Measurements from ENCODE around the gene RNF40. TPM values are rescaled to one million over a fixed set of nuclear protein-coding genes. Genes with fewer than 3 reads are reported as not detected.
A peak's percentile ranks its signal among the peaks of the same experiment; 100 is the strongest.

Gene RNF40
- total RNA-seq, 1 experiment from 2014 or later: 94.0 TPM

DNA sequence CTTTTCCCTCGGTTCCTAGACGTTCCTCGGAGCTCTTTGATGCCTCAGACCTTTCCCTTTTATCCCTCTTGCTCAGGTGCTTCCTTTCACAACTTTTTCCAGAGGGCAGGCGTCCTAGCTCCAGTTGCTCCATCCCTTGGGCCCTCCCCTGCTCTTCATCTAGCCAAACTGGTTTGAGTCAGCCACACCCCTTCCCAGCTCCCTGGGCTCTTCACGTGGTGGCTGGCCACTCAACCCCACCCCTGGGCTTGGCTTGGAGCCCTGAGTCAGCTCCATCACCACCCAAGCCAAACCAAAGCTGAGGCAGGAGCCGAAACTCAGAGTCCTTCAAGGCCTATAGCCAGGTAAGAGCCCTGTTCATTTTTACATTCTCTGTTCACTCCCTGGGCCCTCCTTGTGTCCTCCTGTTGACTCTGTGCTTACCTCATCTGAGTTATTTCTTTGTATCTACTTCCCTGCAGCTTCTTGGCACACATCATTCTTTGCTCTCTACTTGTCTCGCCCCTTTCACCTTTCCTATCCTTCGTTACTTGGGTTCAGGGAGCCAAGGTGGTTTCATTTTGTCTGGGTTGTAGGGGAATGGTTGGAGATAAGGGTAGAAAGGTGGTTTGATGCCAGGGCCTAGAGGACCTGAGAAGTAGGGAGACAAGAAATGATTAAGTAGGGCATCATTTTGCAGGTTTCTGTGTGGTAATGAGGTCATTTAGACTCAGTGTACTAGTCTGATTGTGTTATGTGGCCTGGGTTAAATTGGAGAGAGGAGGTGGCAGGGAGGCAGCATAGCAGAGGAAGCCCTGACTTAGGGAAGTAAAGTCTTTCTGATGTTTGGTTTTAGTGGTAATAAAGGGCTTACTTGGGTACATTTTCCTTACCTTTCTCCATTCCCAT is 21.5 kb upstream of the RNF40 start:
- TF ChIP-seq, protein P1, sequence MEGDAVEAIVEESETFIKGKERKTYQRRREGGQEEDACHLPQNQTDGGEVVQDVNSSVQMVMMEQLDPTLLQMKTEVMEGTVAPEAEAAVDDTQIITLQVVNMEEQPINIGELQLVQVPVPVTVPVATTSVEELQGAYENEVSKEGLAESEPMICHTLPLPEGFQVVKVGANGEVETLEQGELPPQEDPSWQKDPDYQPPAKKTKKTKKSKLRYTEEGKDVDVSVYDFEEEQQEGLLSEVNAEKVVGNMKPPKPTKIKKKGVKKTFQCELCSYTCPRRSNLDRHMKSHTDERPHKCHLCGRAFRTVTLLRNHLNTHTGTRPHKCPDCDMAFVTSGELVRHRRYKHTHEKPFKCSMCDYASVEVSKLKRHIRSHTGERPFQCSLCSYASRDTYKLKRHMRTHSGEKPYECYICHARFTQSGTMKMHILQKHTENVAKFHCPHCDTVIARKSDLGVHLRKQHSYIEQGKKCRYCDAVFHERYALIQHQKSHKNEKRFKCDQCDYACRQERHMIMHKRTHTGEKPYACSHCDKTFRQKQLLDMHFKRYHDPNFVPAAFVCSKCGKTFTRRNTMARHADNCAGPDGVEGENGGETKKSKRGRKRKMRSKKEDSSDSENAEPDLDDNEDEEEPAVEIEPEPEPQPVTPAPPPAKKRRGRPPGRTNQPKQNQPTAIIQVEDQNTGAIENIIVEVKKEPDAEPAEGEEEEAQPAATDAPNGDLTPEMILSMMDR (IDR thresholded peaks at IDR 0.05; ENCODE audit: insufficient read depth in 1 of 2, low read depth in 1 of 2, low read length in 1 of 2, severe bottlenecking in 1 of 2, unreplicated experiment in 1 of 2): no peak
- H3K36me3 ChIP-seq (ENCODE audit: control insufficient read depth, insufficient read depth, low read length): peaks cover 8% of the 10 kb centered on the region
- no peaks in the 10 kb centered on the region for H3K27me3 ChIP-seq (replicated peaks; ENCODE audit: control insufficient read depth, insufficient read depth, low read length)
- H3K4me1 Mint-ChIP-seq (ENCODE audit: low read depth, unreplicated experiment): peaks cover 37% of the 10 kb centered on the region
- ChIA-PET CTCF (interaction anchor here (0.6 to 1.2 kb wide), 3 partner anchors 18 to 161 kb away, joined by 3 to 5 read pairs (median 3); no protein-coding TSS in a partner anchor), POLR2A (interaction anchor here (0.6 to 0.8 kb wide), 3 partner anchors 8 to 35 kb away, joined by 3 read pairs; partner anchors contain the start of gene PHKG2)
- no peaks in the 10 kb centered on the region for H3K9me3 ChIP-seq
- intact Hi-C loops (cut with micrococcal nuclease; ENCODE audit: unreplicated experiment): loop anchor here (1.0 to 10.0 kb wide), 4 partner anchors 22 to 86 kb away; partner anchors contain the start of genes CFAP119, FBRS, PRR14 and RNF40
- H3K4me3 ChIP-seq (ENCODE audit: low read depth, low read length): peak overlapping the region; percentile 12; the same call in 1 of the 2 replicates
- no peaks in the 10 kb centered on the region for H3K9me3 Mint-ChIP-seq (ENCODE audit: unreplicated experiment)
- H3K36me3 Mint-ChIP-seq (ENCODE audit: insufficient read depth, unreplicated experiment): peaks cover 72% of the 10 kb centered on the region
- TSS peak; percentile 68 for BruUV-seq (replicated peaks)
- H3K4me1 ChIP-seq: peaks cover 27% of the 10 kb centered on the region
- peak overlapping the region; percentile 59 for H3K4me3 Mint-ChIP-seq (ENCODE audit: unreplicated experiment)
- peak; percentile 92 for DNase-seq
- peak overlapping the region; percentile 90 for H3K27ac Mint-ChIP-seq (ENCODE audit: unreplicated experiment)
- H3K27me3 Mint-ChIP-seq (ENCODE audit: insufficient read depth, unreplicated experiment): no peaks in the 10 kb centered on the region

DNA sequence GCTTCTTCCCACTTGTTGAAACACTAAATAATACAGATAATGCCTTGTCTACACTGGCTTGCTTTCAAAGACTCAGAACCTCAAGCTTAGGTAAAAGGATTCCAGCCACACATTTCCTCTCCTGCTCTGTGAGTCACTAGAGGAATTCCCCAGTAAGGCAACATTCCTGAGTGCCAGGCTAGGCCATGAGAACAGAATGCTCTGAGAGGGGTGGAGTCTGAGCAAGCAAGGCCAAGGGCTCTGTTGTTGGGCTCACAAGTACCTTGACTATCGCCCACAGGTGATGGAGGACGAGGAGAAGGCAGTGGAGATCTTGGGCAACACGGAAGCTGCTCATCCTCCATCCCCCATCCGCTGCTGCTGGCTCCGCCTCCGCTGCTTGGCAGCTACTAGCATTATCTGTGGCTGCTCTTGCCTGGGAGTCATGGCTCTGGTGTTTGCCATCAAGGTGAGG is 20.6 kb upstream of the RNF40 start:
- no peaks in the 10 kb centered on the region for H3K9me3 ChIP-seq
- H3K4me3 Mint-ChIP-seq (ENCODE audit: unreplicated experiment): peak overlapping the region; percentile 59
- no peaks in the 10 kb centered on the region for H3K27me3 Mint-ChIP-seq (ENCODE audit: insufficient read depth, unreplicated experiment)
- no peak overlapping the region for H3K4me3 ChIP-seq (ENCODE audit: low read depth, low read length)
- H3K27ac Mint-ChIP-seq (ENCODE audit: unreplicated experiment): peak overlapping the region; percentile 90
- no peaks in the 10 kb centered on the region for H3K9me3 Mint-ChIP-seq (ENCODE audit: unreplicated experiment)
- H3K4me1 ChIP-seq: peaks cover 27% of the 10 kb centered on the region
- peak; percentile 56 to 63 for DNase-seq
- no peaks in the 10 kb centered on the region for H3K27me3 ChIP-seq (replicated peaks; ENCODE audit: control insufficient read depth, insufficient read depth, low read length)
- CTCF ChIA-PET: no interaction called here
- H3K4me1 Mint-ChIP-seq (ENCODE audit: low read depth, unreplicated experiment): peaks cover 38% of the 10 kb centered on the region
- peaks cover 4% of the 10 kb centered on the region for H3K36me3 ChIP-seq (ENCODE audit: control insufficient read depth, insufficient read depth, low read length)
- POLR2A ChIA-PET: interaction anchor here (0.6 kb wide), 1 partner anchor 22 kb away, joined by 3 read pairs; no protein-coding TSS in a partner anchor
- TF ChIP-seq, protein P1 (IDR thresholded peaks at IDR 0.05; ENCODE audit: insufficient read depth in 1 of 2, low read depth in 1 of 2, low read length in 1 of 2, severe bottlenecking in 1 of 2, unreplicated experiment in 1 of 2): no peak
- intact Hi-C loops (cut with micrococcal nuclease; ENCODE audit: unreplicated experiment): loop anchor here (2.0 to 10.0 kb wide), 3 partner anchors 43 to 87 kb away; partner anchors contain the start of genes FBRS, PRR14 and SRCAP
- H3K36me3 Mint-ChIP-seq (ENCODE audit: insufficient read depth, unreplicated experiment): peaks cover 63% of the 10 kb centered on the region
- BruUV-seq (replicated peaks): no TSS peak

DNA sequence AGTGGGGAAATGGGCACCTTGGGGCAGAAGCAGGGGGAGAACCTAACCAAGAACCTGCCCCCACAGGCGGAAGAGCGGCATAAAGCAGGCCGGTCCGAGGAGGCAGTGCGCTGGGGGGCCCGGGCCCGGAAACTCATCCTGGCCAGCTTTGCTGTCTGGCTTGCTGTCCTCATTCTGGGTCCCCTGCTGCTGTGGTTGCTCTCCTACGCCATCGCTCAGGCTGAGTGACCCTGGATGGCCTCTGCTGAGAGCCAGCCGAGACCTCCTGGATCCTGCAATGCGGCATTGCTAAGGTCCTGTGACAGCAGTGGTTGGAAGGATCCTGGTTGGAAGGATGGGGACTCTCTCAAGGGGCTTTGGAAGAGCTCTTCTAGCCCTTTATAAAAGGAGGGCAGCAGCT is 18.4 kb upstream of the RNF40 start:
- H3K4me1 Mint-ChIP-seq (ENCODE audit: low read depth, unreplicated experiment): peaks cover 50% of the 10 kb centered on the region
- H3K36me3 ChIP-seq (ENCODE audit: control insufficient read depth, insufficient read depth, low read length): peaks cover 3% of the 10 kb centered on the region
- POLR2A ChIA-PET: no interaction called here
- H3K36me3 Mint-ChIP-seq (ENCODE audit: insufficient read depth, unreplicated experiment): peaks cover 57% of the 10 kb centered on the region
- no peaks in the 10 kb centered on the region for H3K27me3 Mint-ChIP-seq (ENCODE audit: insufficient read depth, unreplicated experiment)
- no peaks in the 10 kb centered on the region for H3K9me3 Mint-ChIP-seq (ENCODE audit: unreplicated experiment)
- H3K9me3 ChIP-seq: no peaks in the 10 kb centered on the region
- TF ChIP-seq, protein P1 (IDR thresholded peaks at IDR 0.05; ENCODE audit: insufficient read depth in 1 of 2, low read depth in 1 of 2, low read length in 1 of 2, severe bottlenecking in 1 of 2, unreplicated experiment in 1 of 2): no peak
- intact Hi-C loops (cut with micrococcal nuclease; ENCODE audit: unreplicated experiment): loop anchor here (10.0 kb wide), 1 partner anchor 89 kb away; the partner anchor contains the start of genes FBRS and PRR14
- CTCF ChIA-PET: no interaction called here
- BruUV-seq (replicated peaks): no TSS peak
- DNase-seq: no peak
- no peaks in the 10 kb centered on the region for H3K27me3 ChIP-seq (replicated peaks; ENCODE audit: control insufficient read depth, insufficient read depth, low read length)
- no peak overlapping the region for H3K4me3 ChIP-seq (ENCODE audit: low read depth, low read length)
- peaks cover 39% of the 10 kb centered on the region for H3K4me1 ChIP-seq
- H3K4me3 Mint-ChIP-seq (ENCODE audit: unreplicated experiment): no peak overlapping the region
- H3K27ac Mint-ChIP-seq (ENCODE audit: unreplicated experiment): peak overlapping the region; percentile 36
